Tibial nerve (tissue), 4 donors: Measurements from ENCODE around the gene TMEM132D.

Source experiments
- CTCF ChIP-seq, 5 experiments: fragments of 200-600 bp in 3 of 5; fragments of 450-650 bp in 2 of 5; sonication (generic) in 3 of 5; IDR thresholded peaks; one replicate each; pipeline ENCODE4 v1.5.1; 2016 to 2019; ENCODE audit warnings: antibody characterized with exemption in 5 of 5, mild to moderate bottlenecking in 3 of 5, moderate library complexity in 2 of 5
- EP300 ChIP-seq, 2 donors: sonication (generic); formaldehyde crosslinking; IDR thresholded peaks; one replicate each; pipeline ENCODE4 v1.6.1; 2017; ENCODE audit warnings: antibody characterized with exemption in 2 of 2, mild to moderate bottlenecking in 1 of 2
- POLR2A ChIP-seq, 2 donors: fragments of 450-650 bp; IDR thresholded peaks; one replicate each; pipeline ENCODE4 v1.6.1; 2017; ENCODE audit warnings: antibody characterized with exemption in 2 of 2, mild to moderate bottlenecking in 2 of 2, moderate library complexity in 2 of 2

GRCh38 chr12:129230995-129231394, 672.8 kb downstream of the TMEM132D start:
- TF ChIP-seq CTCF (IDR thresholded peaks at IDR 0.05) (no peak), POLR2A (IDR thresholded peaks at IDR 0.05) (no peak), EP300 (IDR thresholded peaks at IDR 0.05) (no peak)
